Memory B cell (primary cell): ENCODE data around the gene TENM4.

ENCODE experiments used
- ATAC-seq: fragments of 150-1000 bp; cut with Tn5 transposase; 2 replicates; pipeline ENCODE4 v1.10.0; 2021; ENCODE audit warnings: low read depth, mild to moderate bottlenecking, moderate library complexity
- DNase-seq, 2 donors: peaks; one replicate each; pipeline ENCODE4 v3.0.0; 2022; ENCODE audit warnings: low spot score in 2 of 2
- H3K27ac Mint-ChIP-seq: one replicate; pipeline ENCODE4 v1.8.0; 2022; ENCODE audit warnings: mild to moderate bottlenecking, moderate library complexity, mixed read lengths
- H3K27me3 Mint-ChIP-seq: one replicate; pipeline ENCODE4 v1.8.0; 2022; ENCODE audit warnings: mixed read lengths
- H3K36me3 Mint-ChIP-seq: one replicate; pipeline ENCODE4 v1.8.0; 2022; ENCODE audit warnings: mild to moderate bottlenecking, mixed read lengths
- H3K4me1 Mint-ChIP-seq: one replicate; pipeline ENCODE4 v1.8.0; 2022; ENCODE audit warnings: mixed read lengths
- H3K4me3 Mint-ChIP-seq: one replicate; pipeline ENCODE4 v1.8.0; 2022; ENCODE audit warnings: mild to moderate bottlenecking, moderate library complexity, mixed read lengths
- H3K9me3 Mint-ChIP-seq: one replicate; pipeline ENCODE4 v1.8.0; 2022; ENCODE audit warnings: mixed read lengths

Gene TENM4

GRCh38 chr11:78977009-78977408, 463.8 kb downstream of the TENM4 start:
- H3K4me3 Mint-ChIP-seq, result no peak overlapping the region
- no peak for ATAC-seq
- H3K9me3 Mint-ChIP-seq, result peaks cover 5% of the 10 kb centered on the region
- H3K4me1 Mint-ChIP-seq, result no peaks in the 10 kb centered on the region
- H3K27ac Mint-ChIP-seq, result no peak overlapping the region
- H3K27me3 Mint-ChIP-seq, result peaks cover 8% of the 10 kb centered on the region
- DNase-seq, result no peak
- no peaks in the 10 kb centered on the region for H3K36me3 Mint-ChIP-seq

- no peak overlapping the region for H3K27ac Mint-ChIP-seq
- ATAC-seq (no peak), DNase-seq (no peak)
- no peaks in the 10 kb centered on the region for H3K36me3 Mint-ChIP-seq
- H3K4me3 Mint-ChIP-seq, result no peak overlapping the region
- peaks cover 8% of the 10 kb centered on the region for H3K27me3 Mint-ChIP-seq
- H3K4me1 Mint-ChIP-seq, result no peaks in the 10 kb centered on the region
- peaks cover 5% of the 10 kb centered on the region for H3K9me3 Mint-ChIP-seq
Measured at GRCh38 chr11:78975081-78975480, 465.7 kb downstream of the TENM4 start.

GRCh38 chr11:78973876-78974275, 467.0 kb downstream of the TENM4 start:
- no peaks in the 10 kb centered on the region for H3K36me3 Mint-ChIP-seq
- no peak for ATAC-seq
- H3K4me1 Mint-ChIP-seq, result no peaks in the 10 kb centered on the region
- H3K27me3 Mint-ChIP-seq, result peaks cover 8% of the 10 kb centered on the region
- H3K27ac Mint-ChIP-seq, result no peak overlapping the region
- peaks cover 5% of the 10 kb centered on the region for H3K9me3 Mint-ChIP-seq
- DNase-seq, result no peak
- no peak overlapping the region for H3K4me3 Mint-ChIP-seq

GRCh38 chr11:78972590-78972989, 468.2 kb downstream of the TENM4 start:
- DNase-seq, result no peak
- Mint-ChIP-seq H3K36me3 (no peaks in the 10 kb centered on the region), H3K4me3 (no peak overlapping the region), H3K9me3 (peaks cover 1% of the 10 kb centered on the region), H3K4me1 (no peaks in the 10 kb centered on the region), H3K27ac (no peak overlapping the region), H3K27me3 (peaks cover 7% of the 10 kb centered on the region)
- ATAC-seq, result no peak

- peaks cover 6% of the 10 kb centered on the region for H3K27me3 Mint-ChIP-seq
- H3K9me3 Mint-ChIP-seq, result no peaks in the 10 kb centered on the region
- ATAC-seq, result no peak
- no peak for DNase-seq
- H3K36me3 Mint-ChIP-seq, result no peaks in the 10 kb centered on the region
- H3K4me1 Mint-ChIP-seq, result no peaks in the 10 kb centered on the region
- H3K4me3 Mint-ChIP-seq, result no peak overlapping the region
- H3K27ac Mint-ChIP-seq, result no peak overlapping the region
Measured at GRCh38 chr11:78972177-78972576, 468.7 kb downstream of the TENM4 start.

GRCh38 chr11:78967811-78968210, 473.0 kb downstream of the TENM4 start:
- no peak overlapping the region for H3K27ac Mint-ChIP-seq
- H3K36me3 Mint-ChIP-seq, result no peaks in the 10 kb centered on the region
- ATAC-seq (no peak), DNase-seq (no peak)
- H3K9me3 Mint-ChIP-seq, result no peaks in the 10 kb centered on the region
- H3K27me3 Mint-ChIP-seq, result peaks cover 13% of the 10 kb centered on the region
- H3K4me3 Mint-ChIP-seq, result no peak overlapping the region
- no peaks in the 10 kb centered on the region for H3K4me1 Mint-ChIP-seq

GRCh38 chr11:78965432-78965831, 475.4 kb downstream of the TENM4 start:
- no peak for ATAC-seq

GRCh38 chr11:78961937-78962701, 478.7 kb downstream of the TENM4 start:
- H3K27me3 Mint-ChIP-seq, result peaks cover 15% of the 10 kb centered on the region
- H3K27ac Mint-ChIP-seq, result no peak overlapping the region
- H3K4me3 Mint-ChIP-seq, result no peak overlapping the region
- H3K36me3 Mint-ChIP-seq, result no peaks in the 10 kb centered on the region
- H3K9me3 Mint-ChIP-seq, result no peaks in the 10 kb centered on the region
- peaks cover 5% of the 10 kb centered on the region for H3K4me1 Mint-ChIP-seq
- DNase-seq (no peak), ATAC-seq (no peak)

More at GRCh38 chr11:78965432-78965831, 475.4 kb downstream of the TENM4 start:
- Mint-ChIP-seq H3K27me3 (peaks cover 17% of the 10 kb centered on the region), H3K9me3 (no peaks in the 10 kb centered on the region), H3K4me3 (no peak overlapping the region), H3K27ac (no peak overlapping the region), H3K4me1 (peaks cover 5% of the 10 kb centered on the region), H3K36me3 (no peaks in the 10 kb centered on the region)
- no peak for DNase-seq

GRCh38 chr11:78961247-78961646, 479.6 kb downstream of the TENM4 start:
- Mint-ChIP-seq H3K9me3 (no peaks in the 10 kb centered on the region), H3K36me3 (no peaks in the 10 kb centered on the region), H3K27me3 (peaks cover 11% of the 10 kb centered on the region), H3K27ac (no peak overlapping the region), H3K4me3 (no peak overlapping the region), H3K4me1 (peaks cover 5% of the 10 kb centered on the region)
- DNase-seq, result no peak
- ATAC-seq, result no peak

GRCh38 chr11:78958444-78958843, 482.4 kb downstream of the TENM4 start:
- H3K4me1 Mint-ChIP-seq, result peaks cover 5% of the 10 kb centered on the region
- H3K27me3 Mint-ChIP-seq, result peaks cover 7% of the 10 kb centered on the region
- H3K4me3 Mint-ChIP-seq, result no peak overlapping the region
- DNase-seq, result no peak
- H3K27ac Mint-ChIP-seq, result no peak overlapping the region
- ATAC-seq, result no peak
- no peaks in the 10 kb centered on the region for H3K36me3 Mint-ChIP-seq
- no peaks in the 10 kb centered on the region for H3K9me3 Mint-ChIP-seq

GRCh38 chr11:78957476-78958245, 483.2 kb downstream of the TENM4 start:
- Mint-ChIP-seq H3K27me3 (peaks cover 7% of the 10 kb centered on the region), H3K36me3 (no peaks in the 10 kb centered on the region), H3K4me3 (no peak overlapping the region), H3K27ac (no peak overlapping the region), H3K9me3 (no peaks in the 10 kb centered on the region), H3K4me1 (peaks cover 5% of the 10 kb centered on the region)
- DNase-seq (no peak), ATAC-seq (no peak)

- no peak for DNase-seq
- H3K27me3 Mint-ChIP-seq, result peaks cover 7% of the 10 kb centered on the region
- no peak for ATAC-seq
- H3K27ac Mint-ChIP-seq, result no peak overlapping the region
- no peaks in the 10 kb centered on the region for H3K4me1 Mint-ChIP-seq
- H3K9me3 Mint-ChIP-seq, result no peaks in the 10 kb centered on the region
- H3K4me3 Mint-ChIP-seq, result no peak overlapping the region
- H3K36me3 Mint-ChIP-seq, result no peaks in the 10 kb centered on the region
Measured at GRCh38 chr11:78954696-78955095, 486.1 kb downstream of the TENM4 start.

- no peak overlapping the region for H3K27ac Mint-ChIP-seq
- H3K9me3 Mint-ChIP-seq, result no peaks in the 10 kb centered on the region
- no peak overlapping the region for H3K4me3 Mint-ChIP-seq
Measured at GRCh38 chr11:78954261-78954660, 486.6 kb downstream of the TENM4 start.

GRCh38 chr11:78952890-78953289, 487.9 kb downstream of the TENM4 start:
- Mint-ChIP-seq H3K4me1 (no peaks in the 10 kb centered on the region), H3K36me3 (no peaks in the 10 kb centered on the region), H3K27ac (no peak overlapping the region), H3K4me3 (no peak overlapping the region), H3K27me3 (peaks cover 7% of the 10 kb centered on the region), H3K9me3 (no peaks in the 10 kb centered on the region)
- ATAC-seq, result no peak
- DNase-seq, result no peak

More at GRCh38 chr11:78954261-78954660, 486.6 kb downstream of the TENM4 start:
- Mint-ChIP-seq H3K4me1 (no peaks in the 10 kb centered on the region), H3K27me3 (peaks cover 7% of the 10 kb centered on the region), H3K36me3 (no peaks in the 10 kb centered on the region)
- ATAC-seq (no peak), DNase-seq (no peak)
